HCT116 (cell line): Measurements from ENCODE around the gene KLRC3. TPM values are rescaled to one million over a fixed set of nuclear protein-coding genes. Genes with fewer than 3 reads are reported as not detected.

ENCODE experiments used
- ATAC-seq: fragments of 200-7000 bp; cut with Tn5 transposase; 2 replicates; pipeline ENCODE4 v1.9.1; 2020; ENCODE audit warnings: mild to moderate bottlenecking, moderate library complexity
- BruUV-seq: library from RNA; stranded (reverse); fragments of 400-500 nt; replicated peaks from 2 replicates; lab custom pipeline; 2021; lab: Mats Ljungman, UMichigan
- CTCF ChIA-PET: fragments of 300-600 bp; sonication (Branson Sonifier 250); formaldehyde crosslinking; loops from one replicate; lab custom pipeline; 2021; ENCODE audit warnings: antibody characterized with exemption; lab: Charles Lee
- POLR2A ChIA-PET: fragments of 300-600, 350-600 bp; sonication (Branson Sonifier 250); formaldehyde crosslinking; loops from one replicate; lab custom pipeline; 2021; ENCODE audit warnings: antibody characterized with exemption; lab: Charles Lee
- RAD21 ChIA-PET, 2 experiments: fragments of 300-600 bp; sonication (Branson Sonifier 250); formaldehyde crosslinking; loops; one replicate each; lab custom pipeline; 2023; ENCODE audit warnings: low total read pairs in 2 of 2; ENCODE audit not compliant: uncharacterized antibody in 2 of 2, unreplicated experiment in 2 of 2, low non-redundant PET in 1 of 2; lab: Charles Lee
- DNase-seq: peaks from one replicate; pipeline ENCODE4 v3.0.0-alpha.2; 2010; ENCODE audit warnings: low read depth, low spot score
- H2AFZ ChIP-seq: fragments of 200-600 bp; shearing (Covaris generic), sonication (generic); 2 replicates; pipeline ENCODE4 v1.6.1; 2017; ENCODE audit warnings: low read depth, mixed run types, mixed read lengths, antibody characterized with exemption, low read length; ENCODE audit not compliant: poor library complexity, severe bottlenecking
- H3K27ac ChIP-seq: 2 replicates; pipeline ENCODE4 v1.5.1; 2012; ENCODE audit warnings: low read depth, low read length
- H3K27me3 ChIP-seq: fragments of 200-600 bp; sonication (generic); 2 replicates; pipeline ENCODE4 v1.6.1; 2016; ENCODE audit warnings: mixed run types, low read length, mixed read lengths; ENCODE audit not compliant: insufficient read depth
- H3K36me3 ChIP-seq, 2 experiments: fragments of 200-500 bp in 1 of 2; fragments of 200-600 bp in 1 of 2; sonication (Bioruptor generic) in 1 of 2; sonication (generic) in 1 of 2; 2 replicates each; pipeline versions ENCODE4 v1.5.1 to v1.6.1; 2014 to 2016; ENCODE audit warnings: low read length in 2 of 2, inconsistent platforms in 1 of 2, mixed read lengths in 1 of 2, mixed run types in 1 of 2; ENCODE audit not compliant: insufficient read depth in 2 of 2, control insufficient read depth in 1 of 2
- H3K4me1 ChIP-seq, 2 experiments: fragments of 200-600 bp in 1 of 2; sonication (generic) in 1 of 2; 2 replicates each; pipeline versions ENCODE4 v1.5.1 to v1.6.1; 2012 to 2017; ENCODE audit warnings: low read length in 2 of 2, inconsistent platforms in 1 of 2, mild to moderate bottlenecking in 1 of 2, mixed read lengths in 1 of 2, mixed run types in 1 of 2, moderate library complexity in 1 of 2; ENCODE audit not compliant: insufficient read depth in 2 of 2, control insufficient read depth in 1 of 2
- H3K4me2 ChIP-seq: fragments of 200-600 bp; sonication (generic); 2 replicates; pipeline ENCODE4 v1.6.1; 2017; ENCODE audit warnings: mixed run types, low read length, mixed read lengths
- H3K4me3 ChIP-seq, 2 experiments: fragments of 200-600 bp in 1 of 2; sonication (generic) in 1 of 2; replicated peaks in 1 of 2; 2 replicates each; pipeline ENCODE4 v1.5.1; 2011 to 2016; ENCODE audit warnings: low read length in 2 of 2, control low read depth in 1 of 2, low read depth in 1 of 2, mild to moderate bottlenecking in 1 of 2, mixed read lengths in 1 of 2, mixed run types in 1 of 2
- H3K79me2 ChIP-seq: fragments of 200-600 bp; sonication (generic); 2 replicates; pipeline ENCODE4 v1.6.1; 2017; ENCODE audit warnings: mild to moderate bottlenecking, mixed run types, low read length, moderate library complexity, mixed read lengths; ENCODE audit not compliant: insufficient read depth
- H3K9ac ChIP-seq: fragments of 200-600 bp; sonication (generic); 2 replicates; pipeline ENCODE4 v1.6.1; 2016; ENCODE audit warnings: low read length, mixed read lengths
- H3K9me2 ChIP-seq: fragments of 200-600 bp; sonication (generic), shearing (Covaris generic); 2 replicates; pipeline ENCODE4 v1.6.1; 2017; ENCODE audit warnings: mixed run types, mild to moderate bottlenecking, moderate library complexity; ENCODE audit not compliant: insufficient read depth
- H3K9me3 ChIP-seq, 2 experiments: fragments of 200-500 bp in 1 of 2; fragments of 200-600 bp in 1 of 2; sonication (Bioruptor generic) in 1 of 2; sonication (generic) in 1 of 2; 2 replicates each; pipeline ENCODE4 v1.6.1; 2014 to 2017; ENCODE audit warnings: low read length in 2 of 2, mixed read lengths in 2 of 2, inconsistent platforms in 1 of 2, low read depth in 1 of 2, mild to moderate bottlenecking in 1 of 2, mixed run types in 1 of 2, moderate library complexity in 1 of 2; ENCODE audit not compliant: control insufficient read depth in 1 of 2, insufficient read depth in 1 of 2
- H4K20me1 ChIP-seq: fragments of 200-600 bp; sonication (generic), shearing (Covaris generic); 2 replicates; pipeline ENCODE4 v1.6.1; 2017; ENCODE audit warnings: mixed run types, mild to moderate bottlenecking, moderate library complexity; ENCODE audit not compliant: insufficient read depth
- EGR1 ChIP-seq: IDR thresholded peaks from 2 replicates; pipeline ENCODE4 v1.6.1; 2012; ENCODE audit warnings: low read depth
- POLR2AphosphoS5 ChIP-seq: IDR thresholded peaks from 2 replicates; pipeline ENCODE4 v1.6.1; 2011; ENCODE audit warnings: mild to moderate bottlenecking, low read depth, low read length, moderate library complexity
- ZFX ChIP-seq: fragments of 450-650 bp; IDR thresholded peaks from 2 replicates; pipeline ENCODE4 v1.6.1; 2017
- intact Hi-C: fragments of 100-400 bp; cut with micrococcal nuclease; formaldehyde crosslinking; loops from 2 replicates; pipeline ENCODE4 v1.10.0; 2022
- total RNA-seq: library from RNA; stranded (reverse); gene quantifications from one replicate; pipeline ENCODE4 v1.2.1, GENCODE V29; 2021; ENCODE audit not compliant: unreplicated experiment
- TF ChIP-seq, protein P1 (sequence below): IDR thresholded peaks from 2 replicates; pipeline ENCODE4 v1.6.1; 2011; ENCODE audit warnings: mild to moderate bottlenecking, low read length, moderate library complexity; ENCODE audit not compliant: insufficient replicate concordance; ENCODE audit errors: extremely low read depth
- TF ChIP-seq, protein P2 (sequence below): IDR thresholded peaks from 2 replicates; pipeline ENCODE4 v1.6.1; 2012
- TF ChIP-seq, protein P3 (sequence below), 3 experiments: fragments of 200-600 bp in 1 of 3; sonication (generic) in 1 of 3; IDR thresholded peaks in 2 of 3; conservative IDR thresholded peaks in 1 of 3; 2 replicates each; pipeline ENCODE4 v1.5.1; 2012 to 2017; ENCODE audit warnings: low read depth in 2 of 3, low read length in 2 of 3, antibody characterized with exemption in 1 of 3, borderline replicate concordance in 1 of 3, control low read depth in 1 of 3, mild to moderate bottlenecking in 1 of 3, mixed read lengths in 1 of 3, mixed run types in 1 of 3, moderate library complexity in 1 of 3; ENCODE audit not compliant: insufficient read depth in 1 of 3

KLRC3 gene
- total RNA-seq, 1 experiment from 2014 or later: 1.8 TPM

DNA sequence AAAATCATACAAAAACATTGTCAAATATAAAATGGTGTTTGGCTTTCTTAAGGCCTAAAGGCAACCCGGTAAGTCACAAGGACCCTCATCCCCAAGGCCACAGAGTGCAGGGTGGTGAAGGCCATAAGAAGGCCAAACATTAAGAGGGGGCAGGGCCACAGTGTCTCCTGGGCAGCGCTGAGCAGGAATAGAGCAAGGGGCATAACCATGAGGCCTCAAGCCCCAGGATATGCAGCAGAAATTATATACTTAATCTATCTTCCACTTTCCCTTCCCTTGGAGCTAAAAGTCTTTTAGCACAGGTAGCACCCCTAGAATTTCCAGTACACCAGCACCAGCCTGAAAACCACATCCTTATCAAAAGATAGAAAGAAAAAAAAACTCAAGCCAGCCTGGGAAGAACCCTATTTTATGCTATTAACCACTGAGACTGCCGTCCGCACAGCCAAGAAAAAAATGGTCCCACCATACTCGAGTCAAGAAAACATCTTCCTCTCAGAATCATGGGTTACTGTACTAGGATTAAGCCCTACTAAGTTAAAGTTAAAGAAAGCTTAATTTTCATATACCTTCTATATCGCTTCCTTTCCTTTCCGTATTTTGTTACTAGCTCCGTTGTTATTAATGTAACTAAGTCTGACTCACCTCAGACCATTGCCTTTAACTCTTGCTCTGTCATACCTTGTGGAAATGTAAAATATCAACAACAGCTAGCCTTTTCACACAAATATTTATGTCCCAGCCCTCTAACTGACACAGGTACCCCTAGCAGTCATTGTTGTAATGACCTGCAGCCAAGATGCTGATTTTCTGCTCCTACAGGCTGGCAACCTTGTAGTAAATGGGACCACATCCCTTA, 50.6 kb downstream of the KLRC3 start:
- Histone ChIP-seq H4K20me1 (no peaks in the 10 kb centered on the region), H3K27ac (no peak overlapping the region), H3K27me3 (no peaks in the 10 kb centered on the region), H2AFZ (no peak overlapping the region), H3K36me3 (no peaks in the 10 kb centered on the region), H3K4me1 (peaks cover 27 to 35% of the 10 kb centered on the region in 2 experiments; a peak in 3 of 4 replicates), H3K4me3 (no peak overlapping the region)
- no TSS peak for BruUV-seq
- ChIA-PET POLR2A (no interaction called here), RAD21 (no interaction called here), CTCF (no interaction called here)
- ATAC-seq: no peak
- intact Hi-C loops: no loop called here
- TF ChIP-seq ZFX (no peak), POLR2AphosphoS5 (no peak), EGR1 (no peak)
- TF ChIP-seq, protein P1, sequence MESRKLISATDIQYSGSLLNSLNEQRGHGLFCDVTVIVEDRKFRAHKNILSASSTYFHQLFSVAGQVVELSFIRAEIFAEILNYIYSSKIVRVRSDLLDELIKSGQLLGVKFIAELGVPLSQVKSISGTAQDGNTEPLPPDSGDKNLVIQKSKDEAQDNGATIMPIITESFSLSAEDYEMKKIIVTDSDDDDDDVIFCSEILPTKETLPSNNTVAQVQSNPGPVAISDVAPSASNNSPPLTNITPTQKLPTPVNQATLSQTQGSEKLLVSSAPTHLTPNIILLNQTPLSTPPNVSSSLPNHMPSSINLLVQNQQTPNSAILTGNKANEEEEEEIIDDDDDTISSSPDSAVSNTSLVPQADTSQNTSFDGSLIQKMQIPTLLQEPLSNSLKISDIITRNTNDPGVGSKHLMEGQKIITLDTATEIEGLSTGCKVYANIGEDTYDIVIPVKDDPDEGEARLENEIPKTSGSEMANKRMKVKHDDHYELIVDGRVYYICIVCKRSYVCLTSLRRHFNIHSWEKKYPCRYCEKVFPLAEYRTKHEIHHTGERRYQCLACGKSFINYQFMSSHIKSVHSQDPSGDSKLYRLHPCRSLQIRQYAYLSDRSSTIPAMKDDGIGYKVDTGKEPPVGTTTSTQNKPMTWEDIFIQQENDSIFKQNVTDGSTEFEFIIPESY: no peak
- TF ChIP-seq, protein P2, sequence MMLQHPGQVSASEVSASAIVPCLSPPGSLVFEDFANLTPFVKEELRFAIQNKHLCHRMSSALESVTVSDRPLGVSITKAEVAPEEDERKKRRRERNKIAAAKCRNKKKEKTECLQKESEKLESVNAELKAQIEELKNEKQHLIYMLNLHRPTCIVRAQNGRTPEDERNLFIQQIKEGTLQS: no peak
- TF ChIP-seq, protein P3, sequence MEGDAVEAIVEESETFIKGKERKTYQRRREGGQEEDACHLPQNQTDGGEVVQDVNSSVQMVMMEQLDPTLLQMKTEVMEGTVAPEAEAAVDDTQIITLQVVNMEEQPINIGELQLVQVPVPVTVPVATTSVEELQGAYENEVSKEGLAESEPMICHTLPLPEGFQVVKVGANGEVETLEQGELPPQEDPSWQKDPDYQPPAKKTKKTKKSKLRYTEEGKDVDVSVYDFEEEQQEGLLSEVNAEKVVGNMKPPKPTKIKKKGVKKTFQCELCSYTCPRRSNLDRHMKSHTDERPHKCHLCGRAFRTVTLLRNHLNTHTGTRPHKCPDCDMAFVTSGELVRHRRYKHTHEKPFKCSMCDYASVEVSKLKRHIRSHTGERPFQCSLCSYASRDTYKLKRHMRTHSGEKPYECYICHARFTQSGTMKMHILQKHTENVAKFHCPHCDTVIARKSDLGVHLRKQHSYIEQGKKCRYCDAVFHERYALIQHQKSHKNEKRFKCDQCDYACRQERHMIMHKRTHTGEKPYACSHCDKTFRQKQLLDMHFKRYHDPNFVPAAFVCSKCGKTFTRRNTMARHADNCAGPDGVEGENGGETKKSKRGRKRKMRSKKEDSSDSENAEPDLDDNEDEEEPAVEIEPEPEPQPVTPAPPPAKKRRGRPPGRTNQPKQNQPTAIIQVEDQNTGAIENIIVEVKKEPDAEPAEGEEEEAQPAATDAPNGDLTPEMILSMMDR (IDR thresholded peaks at IDR 0.05 in 2 of 3, conservative IDR thresholded peaks at IDR 0.05 in 1 of 3; ENCODE audit: borderline replicate concordance in 1 of 3, insufficient read depth in 1 of 3, low read depth in 2 of 3, low read length in 2 of 3): no peak
- TF ChIP-seq, all 23 proteins: peak for 0
- DNase-seq: no peak
- Histone ChIP-seq H3K9me3 (peaks cover 0 to 7% of the 10 kb centered on the region in 2 experiments; a peak in 2 of 4 replicates), H3K4me2 (no peak overlapping the region), H3K9ac (no peak overlapping the region), H3K79me2 (no peaks in the 10 kb centered on the region), H3K9me2 (no peaks in the 10 kb centered on the region)
